ENCODE data around the gene SNX12.

- no peak for TF ChIP-seq CTCF (IDR thresholded peaks at IDR 0.05)
- no peak for TF ChIP-seq ZFX (IDR thresholded peaks at IDR 0.05; ENCODE audit: borderline replicate concordance)
Observed at GRCh38 chrX:71053217-71053621, 14.9 kb downstream of the SNX12 start.

All from 22Rv1 (cell line).